Frontal cortex (tissue), 4 donors: ENCODE measurements around the gene LRRC49. TPM values are rescaled to one million over a fixed set of nuclear protein-coding genes. Genes with fewer than 3 reads are reported as not detected.
"Not testable (repeated sequence)": the region's sequence is repeated elsewhere in the genome, so short reads cannot be mapped to it uniquely, and the experiment has no call there.

Experiments
- DNase-seq, 2 donors: peaks; one replicate each; pipeline ENCODE4 v3.0.0; 2012; ENCODE audit warnings: low spot score in 2 of 2
- FAIRE-seq: peaks from 2 replicates; lab custom pipeline; 2012; peaks lifted over from hg19 to GRCh38; lab: Jason Lieb, UNC
- total RNA-seq: library from RNA; depleted of rRNA; stranded (reverse); fragments of >200 nt; gene quantifications from one replicate; pipeline ENCODE4 v1.2.3, GENCODE V29; 2014
- donor health status: control.
- donor health status: control.
- donor health status: control.

The LRRC49 gene
- total RNA-seq, 1 donor from 2014 or later = 145 TPM

- FAIRE-seq (no peak), DNase-seq (no peak)
These were observed 71.4 kb downstream of the LRRC49 start for GRCh38 chr15:70964058-70964457.

GRCh38 chr15:70964686-70965085 is 72.1 kb downstream of the LRRC49 start:
- DNase-seq = no peak
- no peak for FAIRE-seq

- no peak for DNase-seq
- no peak for FAIRE-seq
These were observed 75.0 kb downstream of the LRRC49 start for GRCh38 chr15:70967646-70968045.

- no peak for DNase-seq
- no peak for FAIRE-seq
These were observed 81.6 kb downstream of the LRRC49 start for GRCh38 chr15:70974004-70974832.

GRCh38 chr15:70976851-70977250 is 84.2 kb downstream of the LRRC49 start:
- DNase-seq (no peak), FAIRE-seq (no peak)

- no peak for DNase-seq
- no peak for FAIRE-seq
These were observed 102.9 kb downstream of the LRRC49 start for GRCh38 chr15:70995383-70995970.

GRCh38 chr15:70998319-70998718 is 105.7 kb downstream of the LRRC49 start:
- FAIRE-seq (no peak), DNase-seq (no peak)

GRCh38 chr15:71002316-71002715 is 109.7 kb downstream of the LRRC49 start:
- FAIRE-seq (no peak), DNase-seq (no peak)

GRCh38 chr15:71003319-71003718 is 110.7 kb downstream of the LRRC49 start:
- DNase-seq = no peak
- FAIRE-seq = no peak

- DNase-seq, FAIRE-seq: not testable (repeated sequence)
These were observed 111.9 kb downstream of the LRRC49 start for GRCh38 chr15:71004506-71004905.

- DNase-seq (no peak), FAIRE-seq (no peak)
These were observed 113.3 kb downstream of the LRRC49 start for GRCh38 chr15:71005895-71006294.

GRCh38 chr15:71008250-71008870 is 115.7 kb downstream of the LRRC49 start:
- FAIRE-seq (peak; percentile 51), DNase-seq (no peak)

GRCh38 chr15:71010472-71010871 is 117.8 kb downstream of the LRRC49 start:
- FAIRE-seq (no peak), DNase-seq (no peak)

GRCh38 chr15:71010997-71011396 is 118.4 kb downstream of the LRRC49 start:
- DNase-seq (no peak), FAIRE-seq (no peak)

GRCh38 chr15:71011503-71012155 is 119.0 kb downstream of the LRRC49 start:
- peak; percentile 39 for FAIRE-seq

GRCh38 chr15:71013446-71013845 is 120.8 kb downstream of the LRRC49 start:
- no peak for DNase-seq
- FAIRE-seq = no peak

More at GRCh38 chr15:71011503-71012155, 119.0 kb downstream of the LRRC49 start:
- DNase-seq = no peak

- no peak for DNase-seq
- no peak for FAIRE-seq
These were observed 122.7 kb downstream of the LRRC49 start for GRCh38 chr15:71015342-71015741.

- DNase-seq, FAIRE-seq: not testable (repeated sequence)
These were observed 138.6 kb downstream of the LRRC49 start for GRCh38 chr15:71031232-71031631.

GRCh38 chr15:71035478-71035877 is 142.9 kb downstream of the LRRC49 start:
- not testable (repeated sequence) for DNase-seq, FAIRE-seq

- DNase-seq (no peak), FAIRE-seq (no peak)
These were observed 149.8 kb downstream of the LRRC49 start for GRCh38 chr15:71042356-71042922.
